DMS153 treated with DMSO at 0.1 percent for 48 hours (cell line): ENCODE data around the gene GALR3.

Experiments
- DNase-seq: peaks from one replicate; lab custom pipeline; 2025; ENCODE audit not compliant: unreplicated experiment; lab: John Stamatoyannopoulos, UW

GALR3 gene

DNA sequence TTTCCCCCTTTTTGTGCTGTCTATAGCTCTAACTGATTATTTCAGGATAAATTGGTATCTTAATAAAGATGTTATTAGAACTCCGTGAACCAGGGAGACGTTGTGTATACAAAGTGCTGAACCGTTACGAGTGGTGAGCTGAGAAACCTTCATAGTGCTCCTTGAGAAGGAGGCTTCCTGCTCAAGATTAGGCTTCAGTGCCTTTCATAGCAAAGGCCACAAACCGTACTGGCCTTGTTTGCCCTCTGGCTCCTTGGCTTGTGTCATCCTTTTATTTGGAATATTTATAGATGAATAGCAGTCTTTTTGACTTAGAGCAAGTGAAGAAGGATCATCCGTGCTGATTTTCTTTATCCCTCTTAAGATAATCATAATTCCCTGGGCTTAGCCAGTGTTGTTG lies 42.3 kb downstream of the GALR3 start:
- DNase-seq = no peak

GRCh38 chr22:37870273-37870672 lies 47.1 kb downstream of the GALR3 start:
- no peak for DNase-seq
